Superior temporal gyrus (tissue), 1 donor: Measurements from ENCODE around the gene SMIM35.

Source experiments
- DNase-seq: peaks from one replicate; pipeline ENCODE4 v3.0.0-alpha.2; 2016; ENCODE audit errors: extremely low spot score

Gene SMIM35

GRCh38 chr11:118086913-118087768 lies at the start of gene SMIM35:
Gene SMIM35 (minus strand): TSS chr11:118086963. CDS start chr11:118086757, 206 bp downstream.
- DNase-seq: no peak

- no peak for DNase-seq
Measured at GRCh38 chr11:118136341-118136740, 49.6 kb upstream of the SMIM35 start.

- no peak for DNase-seq
Measured at GRCh38 chr11:118135796-118136165, 49.0 kb upstream of the SMIM35 start.

GRCh38 chr11:118135051-118135795 lies 48.5 kb upstream of the SMIM35 start:
- DNase-seq: no peak

GRCh38 chr11:118133816-118134215 lies 47.1 kb upstream of the SMIM35 start:
- DNase-seq: no peak

- no peak for DNase-seq
Measured at GRCh38 chr11:118132385-118133151, 45.8 kb upstream of the SMIM35 start.

GRCh38 chr11:118129471-118130172 lies 42.9 kb upstream of the SMIM35 start:
- no peak for DNase-seq

GRCh38 chr11:118128721-118129470 lies 42.1 kb upstream of the SMIM35 start:
- DNase-seq: no peak

- no peak for DNase-seq
Measured at GRCh38 chr11:118128310-118128709, 41.5 kb upstream of the SMIM35 start.

GRCh38 chr11:118126082-118126838 lies 39.5 kb upstream of the SMIM35 start:
- DNase-seq: no peak

- no peak for DNase-seq
Measured at GRCh38 chr11:118124929-118125535, 38.3 kb upstream of the SMIM35 start.

GRCh38 chr11:118120793-118121192 lies 34.0 kb upstream of the SMIM35 start:
- DNase-seq: no peak

GRCh38 chr11:118117790-118118601 lies 31.2 kb upstream of the SMIM35 start:
- DNase-seq: no peak

GRCh38 chr11:118115048-118115447 lies 28.3 kb upstream of the SMIM35 start:
- DNase-seq: no peak

- DNase-seq: no peak
Measured at GRCh38 chr11:118114266-118114665, 27.5 kb upstream of the SMIM35 start.

GRCh38 chr11:118112711-118113430 lies 26.1 kb upstream of the SMIM35 start:
- DNase-seq: no peak

- DNase-seq: no peak
Measured at GRCh38 chr11:118111744-118112035, 24.9 kb upstream of the SMIM35 start.

- no peak for DNase-seq
Measured at GRCh38 chr11:118111019-118111743, 24.4 kb upstream of the SMIM35 start.
